Fibroblast of mammary gland (primary cell): Measurements from ENCODE around the gene SLC22A15.
A peak's percentile ranks its signal among the peaks of the same experiment; 100 is the strongest.

Source experiments
- DNase-seq: peaks from one replicate; pipeline ENCODE4 v3.0.0-alpha.2; 2010; ENCODE audit warnings: low read depth
- H3K4me3 ChIP-seq: 2 replicates; pipeline ENCODE4 v1.5.1; 2011; ENCODE audit warnings: low read depth, mild to moderate bottlenecking, low read length, moderate library complexity; ENCODE audit not compliant: control insufficient read depth
- TF ChIP-seq, protein P1 (sequence below): conservative IDR thresholded peaks from 2 replicates; pipeline ENCODE4 v1.5.1; 2011; ENCODE audit warnings: low read depth, low read length, inconsistent platforms; ENCODE audit not compliant: control insufficient read depth, insufficient read depth

SLC22A15 gene

DNA sequence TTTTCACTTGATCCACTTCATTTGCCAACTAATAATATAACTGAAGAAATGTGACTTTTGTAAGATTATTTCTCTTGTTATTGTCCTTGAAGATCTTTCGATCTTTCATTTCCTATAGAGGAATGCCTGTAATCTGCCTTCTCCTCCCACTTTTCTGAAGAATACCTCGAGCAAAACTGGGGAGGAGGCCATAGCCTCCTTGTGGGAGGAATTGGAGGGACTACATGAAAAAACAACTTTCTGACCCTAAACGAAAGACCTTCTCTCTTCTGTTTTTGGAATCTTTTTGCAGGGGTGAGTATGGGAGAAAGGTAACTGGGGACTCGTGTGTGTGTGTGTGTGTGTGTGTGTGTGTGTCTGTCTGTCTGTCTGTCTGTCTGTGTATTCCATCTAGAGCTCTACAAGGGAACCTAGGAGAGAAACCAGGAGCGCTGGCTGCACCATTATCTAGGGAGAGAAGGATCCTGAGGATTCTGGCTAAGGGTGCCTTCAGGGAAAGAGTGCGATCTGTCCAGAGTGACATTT is 102.4 kb downstream of the SLC22A15 start:
- TF ChIP-seq, protein P1, sequence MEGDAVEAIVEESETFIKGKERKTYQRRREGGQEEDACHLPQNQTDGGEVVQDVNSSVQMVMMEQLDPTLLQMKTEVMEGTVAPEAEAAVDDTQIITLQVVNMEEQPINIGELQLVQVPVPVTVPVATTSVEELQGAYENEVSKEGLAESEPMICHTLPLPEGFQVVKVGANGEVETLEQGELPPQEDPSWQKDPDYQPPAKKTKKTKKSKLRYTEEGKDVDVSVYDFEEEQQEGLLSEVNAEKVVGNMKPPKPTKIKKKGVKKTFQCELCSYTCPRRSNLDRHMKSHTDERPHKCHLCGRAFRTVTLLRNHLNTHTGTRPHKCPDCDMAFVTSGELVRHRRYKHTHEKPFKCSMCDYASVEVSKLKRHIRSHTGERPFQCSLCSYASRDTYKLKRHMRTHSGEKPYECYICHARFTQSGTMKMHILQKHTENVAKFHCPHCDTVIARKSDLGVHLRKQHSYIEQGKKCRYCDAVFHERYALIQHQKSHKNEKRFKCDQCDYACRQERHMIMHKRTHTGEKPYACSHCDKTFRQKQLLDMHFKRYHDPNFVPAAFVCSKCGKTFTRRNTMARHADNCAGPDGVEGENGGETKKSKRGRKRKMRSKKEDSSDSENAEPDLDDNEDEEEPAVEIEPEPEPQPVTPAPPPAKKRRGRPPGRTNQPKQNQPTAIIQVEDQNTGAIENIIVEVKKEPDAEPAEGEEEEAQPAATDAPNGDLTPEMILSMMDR, result peak; percentile 17
- no peak overlapping the region for H3K4me3 ChIP-seq
- no peak for DNase-seq

DNA sequence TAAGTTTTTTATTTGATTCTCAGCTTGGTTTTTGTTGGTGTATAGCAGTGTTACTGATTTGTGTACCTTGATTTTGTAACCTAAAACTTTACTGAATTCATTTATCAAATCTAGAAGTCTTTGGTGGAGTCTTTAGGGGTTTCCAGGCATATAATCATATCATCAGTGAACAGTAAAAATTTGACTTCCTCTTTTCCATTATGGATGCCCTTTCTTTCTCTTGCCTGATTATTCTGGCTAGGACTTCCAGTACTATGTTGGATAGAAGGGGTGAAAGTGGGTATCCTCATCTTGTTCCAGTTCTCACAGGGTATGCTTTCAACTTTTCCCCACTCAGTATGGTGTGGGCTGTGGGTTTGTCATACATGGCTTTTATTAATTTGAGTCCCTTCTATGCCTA is 111.3 kb downstream of the SLC22A15 start:
- no peak overlapping the region for H3K4me3 ChIP-seq
- TF ChIP-seq, protein P1, result no peak
- no peak for DNase-seq

DNA sequence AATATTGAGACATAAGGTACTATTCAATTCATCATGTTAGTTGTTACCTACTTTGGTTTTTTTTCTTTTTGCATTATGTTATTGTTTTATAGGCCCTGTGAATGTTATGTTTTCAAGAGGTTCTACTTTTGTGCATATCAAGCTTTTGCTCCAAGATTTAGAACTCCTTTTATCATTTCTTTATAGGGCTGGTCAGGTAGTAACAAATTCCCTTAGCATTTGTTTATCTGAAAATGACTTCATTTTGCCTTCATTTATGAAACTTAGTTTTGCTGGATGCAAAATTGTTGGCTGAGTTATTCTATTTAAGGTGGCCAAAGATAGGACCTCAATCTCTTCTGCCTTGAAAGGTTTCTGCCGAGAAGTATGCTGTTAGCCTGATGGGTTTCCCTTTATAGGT is 113.6 kb downstream of the SLC22A15 start:
- no peak for DNase-seq
- H3K4me3 ChIP-seq, result no peak overlapping the region
- TF ChIP-seq, protein P1, result no peak

DNA sequence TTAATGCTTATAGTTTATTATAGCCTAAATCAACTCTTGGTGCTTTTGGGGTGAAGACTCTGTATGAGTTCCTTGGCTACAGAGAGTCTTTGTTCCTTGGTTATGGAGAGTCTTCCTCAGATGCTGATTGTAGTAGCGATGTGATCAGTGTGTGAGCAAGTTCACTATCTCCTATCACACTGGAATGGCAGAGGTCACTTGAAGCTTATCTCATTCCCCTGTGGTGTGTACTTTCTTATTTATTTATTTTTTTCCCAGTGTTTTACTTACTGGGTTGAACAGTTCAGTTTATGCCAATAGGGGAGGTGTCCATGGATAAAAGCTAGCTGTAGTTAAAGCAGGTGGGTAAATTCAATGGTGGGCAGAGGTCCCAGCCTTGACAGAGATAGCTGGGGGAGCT is 114.8 kb downstream of the SLC22A15 start:
- no peak overlapping the region for H3K4me3 ChIP-seq
- TF ChIP-seq, protein P1, result no peak
- no peak for DNase-seq

DNA sequence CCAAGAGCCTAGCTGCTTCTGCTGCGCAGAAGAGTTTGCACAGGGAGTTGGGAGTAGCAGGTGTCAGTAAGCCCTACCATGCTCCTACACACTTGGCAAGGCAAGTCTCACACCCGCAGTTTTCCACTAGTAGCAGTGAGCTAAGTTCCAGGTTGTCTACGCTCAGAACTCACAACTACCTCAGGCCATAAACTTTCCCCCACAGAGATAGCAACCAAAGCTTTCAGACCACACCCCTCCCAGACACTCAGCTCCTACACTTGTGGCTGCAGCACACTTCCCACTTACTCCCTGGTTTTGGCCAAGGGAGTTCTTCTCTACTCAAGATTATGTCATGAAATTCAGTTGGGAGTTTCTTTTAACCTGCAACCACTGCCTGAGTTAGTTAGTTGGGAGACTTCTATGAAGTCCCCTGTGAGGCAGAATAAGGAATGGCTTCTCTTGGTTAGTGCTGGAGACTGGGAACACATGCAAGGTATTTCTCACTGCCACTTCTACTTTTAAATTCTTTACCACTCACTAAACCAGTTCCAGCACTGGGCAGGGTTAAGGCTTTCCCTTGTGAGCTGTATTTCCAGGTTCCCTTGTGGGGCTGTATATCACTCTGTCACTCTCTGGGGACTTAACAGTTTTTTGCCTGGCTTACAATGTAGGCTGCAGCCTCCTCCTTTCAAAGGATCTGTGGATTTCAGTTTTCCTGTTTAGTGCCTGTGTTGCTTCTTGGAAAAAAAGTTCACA is 116.6 kb downstream of the SLC22A15 start:
- DNase-seq, result no peak
- H3K4me3 ChIP-seq, result no peak overlapping the region
- TF ChIP-seq, protein P1, result no peak

DNA sequence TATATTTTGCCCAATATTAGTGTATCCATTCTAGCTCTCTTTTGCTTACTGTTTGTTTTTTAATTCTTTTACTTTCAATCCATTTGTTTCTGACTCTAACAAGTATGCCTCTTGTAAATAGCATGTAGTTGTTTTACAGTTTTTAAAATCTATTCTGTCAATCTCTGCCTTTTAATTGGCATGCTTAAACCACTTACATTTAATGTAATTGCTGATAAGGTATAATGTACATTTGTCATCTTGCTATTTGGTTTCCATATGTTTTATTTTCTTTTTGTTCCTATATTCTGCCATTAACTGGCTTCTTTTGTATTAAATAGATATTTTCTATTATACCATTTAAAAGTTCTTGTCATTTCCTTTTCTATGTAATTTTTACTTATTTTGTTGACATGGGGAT is 118.7 kb downstream of the SLC22A15 start:
- TF ChIP-seq, protein P1, result no peak
- DNase-seq, result no peak
- no peak overlapping the region for H3K4me3 ChIP-seq

DNA sequence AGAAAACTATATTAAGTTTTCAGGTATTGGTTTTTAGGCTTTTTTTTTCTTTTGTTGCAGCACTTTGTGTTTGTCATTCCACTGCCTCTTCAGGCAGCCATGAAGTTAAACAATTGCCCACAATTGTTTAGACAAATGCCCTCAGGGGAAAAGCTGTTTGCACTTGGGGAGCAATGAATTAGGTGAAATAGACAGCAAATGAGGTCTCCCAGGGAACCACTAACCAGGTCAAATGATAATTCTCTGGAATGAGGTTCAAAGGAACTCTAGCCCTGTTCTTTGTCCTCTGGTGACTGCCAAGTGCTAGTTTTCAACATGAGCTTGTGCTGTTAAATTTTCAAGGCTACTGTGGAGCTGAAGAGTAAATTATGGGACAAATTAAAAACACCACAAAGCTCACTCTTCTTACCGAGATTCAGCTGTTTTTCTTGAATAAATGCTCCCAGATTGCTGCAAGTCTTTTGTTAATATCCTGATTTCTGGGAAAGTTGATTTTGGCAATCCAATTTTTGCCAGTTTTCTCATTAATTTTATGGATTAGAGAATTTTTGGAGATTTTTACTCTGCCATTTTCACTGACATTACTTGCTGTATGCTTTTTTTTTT is 119.8 kb downstream of the SLC22A15 start:
- H3K4me3 ChIP-seq, result no peak overlapping the region
- TF ChIP-seq, protein P1, result no peak
- DNase-seq, result no peak
